GM20000 (cell line): ENCODE measurements around the gene CD7.
A peak's percentile ranks its signal among the peaks of the same experiment; 100 is the strongest.

Source experiments
- DNase-seq: peaks from one replicate; pipeline ENCODE4 v3.0.0; 2012; ENCODE audit warnings: low spot score
- CTCF ChIP-seq: IDR thresholded peaks from 2 replicates; pipeline ENCODE4 v1.5.1; 2012; ENCODE audit warnings: mild to moderate bottlenecking, control low read depth; ENCODE audit errors: extremely low read depth, missing control alignments

CD7 gene

GRCh38 chr17:82334204-82334621 is 16.8 kb upstream of the CD7 start:
- TF ChIP-seq CTCF: no peak
- DNase-seq: no peak

- TF ChIP-seq CTCF: no peak
- no peak for DNase-seq
Observed at GRCh38 chr17:82333279-82334171, 16.1 kb upstream of the CD7 start, which contains the start of gene SECTM1. SECTM1 (minus strand) TSS chr17:82333766; CDS start chr17:82327240, 6,526 bp downstream.

DNA sequence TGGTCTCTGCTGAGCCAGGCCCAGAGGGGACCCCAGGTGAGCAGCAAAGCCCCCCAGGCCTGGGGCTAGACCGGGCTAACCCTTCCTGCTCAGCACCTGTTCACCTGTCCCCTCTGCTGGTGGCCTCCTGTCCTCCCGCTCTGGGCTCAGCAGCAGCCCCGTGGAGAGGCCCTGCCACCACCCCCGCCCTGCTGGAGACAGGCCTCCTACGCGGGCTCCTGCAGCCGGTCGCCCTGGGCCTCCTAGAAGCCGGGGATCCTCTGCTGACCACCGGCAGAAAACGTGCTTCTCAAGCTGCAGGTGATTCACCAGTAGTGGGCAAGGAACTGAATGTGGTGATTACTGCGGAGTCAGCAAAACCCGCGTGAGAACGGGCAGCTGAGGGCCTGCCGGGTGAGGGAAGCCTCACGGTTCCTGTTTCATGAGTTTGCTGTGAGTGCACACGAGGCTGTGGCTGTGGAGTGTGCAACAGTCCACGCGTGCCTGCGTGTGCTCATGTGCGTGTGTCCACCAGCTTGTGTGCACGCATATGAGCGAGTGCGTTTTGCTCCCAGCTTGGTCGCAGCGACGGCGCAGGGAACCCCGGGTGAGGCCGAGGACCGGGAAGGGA is 15.4 kb upstream of the CD7 start:
- no peak for TF ChIP-seq CTCF
- DNase-seq: peak; percentile 76

GRCh38 chr17:82331345-82331939 is 14.0 kb upstream of the CD7 start:
- no peak for TF ChIP-seq CTCF
- DNase-seq: no peak

DNA sequence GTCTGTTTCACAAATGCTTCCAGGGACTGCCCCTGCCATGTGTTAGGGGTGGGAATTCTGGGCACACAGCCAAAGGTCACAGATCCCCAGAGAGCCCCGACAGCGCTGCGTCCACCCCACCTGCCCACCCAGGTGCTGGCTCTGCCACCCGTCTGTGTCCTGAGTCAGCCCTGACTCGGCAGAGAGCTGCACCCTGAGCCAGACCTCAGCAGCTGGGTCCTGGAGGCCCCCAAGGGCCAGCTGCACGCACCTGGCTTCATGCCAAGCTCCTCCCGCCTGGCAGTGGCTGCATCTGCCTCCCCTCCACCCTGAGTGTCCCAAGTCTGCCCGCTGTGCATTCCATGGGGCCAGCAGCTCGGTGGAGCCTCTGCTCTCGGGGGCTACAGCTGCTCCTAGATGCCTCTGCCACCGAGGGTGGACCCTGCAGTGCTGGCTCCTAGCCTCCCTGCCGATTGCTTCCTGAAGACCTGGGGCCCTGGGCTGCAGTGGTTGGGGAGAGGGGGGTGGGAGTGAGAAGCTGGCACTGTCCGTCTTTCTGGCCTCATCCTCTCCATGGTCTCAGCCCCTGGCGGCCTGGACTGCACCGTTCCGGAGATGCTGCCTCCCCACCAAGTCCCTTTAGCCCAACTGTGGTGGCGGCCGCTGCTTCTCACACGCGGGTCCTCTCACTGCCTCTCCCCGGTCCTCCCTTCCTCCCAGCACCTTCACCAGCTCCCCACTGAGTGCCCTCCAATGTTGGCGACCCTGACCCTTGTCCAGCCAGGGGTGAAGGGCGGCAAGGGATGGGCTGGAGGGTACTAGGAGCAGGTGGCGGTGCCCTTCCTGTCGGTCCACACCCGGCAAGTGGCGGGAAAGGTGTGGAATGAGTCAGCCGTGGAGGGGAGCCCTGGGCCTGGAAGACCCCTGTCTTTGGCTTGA is 13.2 kb upstream of the CD7 start:
- DNase-seq: no peak
- TF ChIP-seq CTCF: no peak

- DNase-seq: no peak
- TF ChIP-seq CTCF: no peak
Observed at GRCh38 chr17:82329683-82330321, 12.4 kb upstream of the CD7 start.
